GM23338 (cell line): Measurements from ENCODE around the gene NFATC3. TPM values are rescaled to one million over a fixed set of nuclear protein-coding genes. Genes with fewer than 3 reads are reported as not detected.

Experiments
- ATAC-seq: fragments of 200-7000 bp; cut with Tn5 transposase; 3 replicates; pipeline ENCODE4 v1.9.1; 2020
- DNase-seq: peaks from one replicate; pipeline ENCODE4 v3.0.0-alpha.2; 2015; ENCODE audit warnings: low spot score
- H2AFZ ChIP-seq: fragments of 200-600 bp; sonication (generic); 2 replicates; pipeline ENCODE4 v1.8.0; 2016; ENCODE audit warnings: antibody characterized with exemption, mild to moderate bottlenecking, moderate library complexity
- H3F3A ChIP-seq: fragments of 200-600 bp; sonication (generic); replicated peaks from 2 replicates; pipeline ENCODE4 v1.8.0; 2017; ENCODE audit warnings: antibody characterized with exemption, mixed run types, low read depth
- H3K27ac ChIP-seq: fragments of 200-600 bp; sonication (generic); 2 replicates; pipeline ENCODE4 v1.6.1; 2016; ENCODE audit warnings: low read depth
- H3K27me3 ChIP-seq: fragments of 200-600 bp; sonication (generic); 2 replicates; pipeline ENCODE4 v1.8.0; 2016; ENCODE audit warnings: mild to moderate bottlenecking, mixed run types, moderate library complexity; ENCODE audit not compliant: insufficient read depth
- H3K36me3 ChIP-seq: fragments of 200-600 bp; sonication (generic); 2 replicates; pipeline ENCODE4 v1.8.0; 2016; ENCODE audit warnings: mild to moderate bottlenecking; ENCODE audit not compliant: insufficient read depth
- H3K4me1 ChIP-seq: fragments of 200-600 bp; sonication (generic); 2 replicates; pipeline ENCODE4 v1.8.0; 2016; ENCODE audit warnings: mild to moderate bottlenecking, moderate library complexity; ENCODE audit not compliant: insufficient read depth
- H3K4me2 ChIP-seq: fragments of 200-600 bp; sonication (generic); 2 replicates; pipeline ENCODE4 v1.7.1; 2017; ENCODE audit warnings: mixed run types
- H3K4me3 ChIP-seq: fragments of 200-600 bp; sonication (generic); 2 replicates; pipeline ENCODE4 v1.6.1; 2016; ENCODE audit warnings: mixed run types
- H3K79me2 ChIP-seq: fragments of 200-600 bp; sonication (generic); replicated peaks from 2 replicates; pipeline ENCODE4 v1.8.0; 2017; ENCODE audit warnings: mild to moderate bottlenecking; ENCODE audit not compliant: insufficient read depth
- H3K9me2 ChIP-seq: fragments of 200-600 bp; sonication (generic); 2 replicates; pipeline ENCODE4 v1.8.0; 2017; ENCODE audit not compliant: insufficient read depth
- H4K20me1 ChIP-seq: fragments of 200-600 bp; sonication (generic); replicated peaks from 2 replicates; pipeline ENCODE4 v1.8.0; 2017; ENCODE audit warnings: mild to moderate bottlenecking; ENCODE audit not compliant: insufficient read depth
- H3K27ac Mint-ChIP-seq: 2 replicates; pipeline ENCODE4 v1.8.0; 2020; ENCODE audit warnings: inconsistent platforms, mild to moderate bottlenecking, moderate library complexity, mixed read lengths
- H3K27me3 Mint-ChIP-seq: 3 replicates; pipeline ENCODE4 v1.8.0; 2022; ENCODE audit warnings: low read depth, mild to moderate bottlenecking, moderate library complexity, mixed read lengths, inconsistent platforms; ENCODE audit not compliant: insufficient read depth, poor library complexity
- H3K36me3 Mint-ChIP-seq: 3 replicates; pipeline ENCODE4 v1.8.0; 2021; ENCODE audit warnings: low read depth, mild to moderate bottlenecking, inconsistent platforms, moderate library complexity, mixed read lengths
- H3K4me1 Mint-ChIP-seq: 3 replicates; pipeline ENCODE4 v1.8.0; 2020; ENCODE audit warnings: mild to moderate bottlenecking, inconsistent platforms, mixed read lengths
- H3K4me3 Mint-ChIP-seq: 3 replicates; pipeline ENCODE4 v1.8.0; 2021; ENCODE audit warnings: moderate library complexity, mild to moderate bottlenecking, inconsistent platforms, mixed read lengths
- H3K9me3 Mint-ChIP-seq: 3 replicates; pipeline ENCODE4 v1.8.0; 2020; ENCODE audit warnings: moderate library complexity, mild to moderate bottlenecking, inconsistent platforms, mixed read lengths
- CTCF ChIP-seq, 2 experiments: fragments of 200-600 bp in 1 of 2; sonication (generic) in 1 of 2; conservative IDR thresholded peaks; 2 replicates each; pipeline versions ENCODE4 v1.5.1 to v1.6.1; 2016 to 2017; ENCODE audit warnings: antibody characterized with exemption in 2 of 2, low read depth in 2 of 2, mild to moderate bottlenecking in 2 of 2, moderate library complexity in 1 of 2
- EZH2phosphoT487 ChIP-seq: fragments of 200-600 bp; sonication (generic); IDR thresholded peaks from one replicate; pipeline ENCODE4 v1.8.1; 2018; ENCODE audit warnings: antibody characterized with exemption; ENCODE audit not compliant: unreplicated experiment
- JUNB ChIP-seq: IDR thresholded peaks from one replicate; pipeline ENCODE4 v1.6.1; 2016; ENCODE audit warnings: antibody characterized with exemption; ENCODE audit not compliant: unreplicated experiment
- POLR2AphosphoS5 ChIP-seq: IDR thresholded peaks from 2 replicates; pipeline ENCODE4 v1.6.1; 2016; ENCODE audit warnings: antibody characterized with exemption, low read depth
- REST ChIP-seq: IDR thresholded peaks from one replicate; pipeline ENCODE4 v1.6.1; 2018; ENCODE audit warnings: antibody characterized with exemption; ENCODE audit not compliant: unreplicated experiment
- ZNF462 ChIP-seq: fragments of 250-450 bp; sonication (Bioruptor Pico); IDR thresholded peaks from 2 replicates; pipeline ENCODE4 v1.5.0; 2020; ENCODE audit warnings: mild to moderate bottlenecking, moderate library complexity
- polyA plus RNA-seq: library from polyadenylated mRNA; unstranded; fragments of >200 nt; fragmentation: Nextera tagmentation; extraction: Ambion mirVana; gene quantifications from 2 replicates; pipeline ENCODE4 v1.2.1, GENCODE V29; 2016
- total RNA-seq: library from RNA; depleted of rRNA; stranded (reverse); fragments of >200 nt; shearing (Covaris generic); gene quantifications from 2 replicates; pipeline ENCODE4 v1.2.3, GENCODE V29; 2014

The NFATC3 gene
- total and polyA plus RNA-seq, 2 experiments from 2014 or later = 9.2 to 40.9 TPM

GRCh38 chr16:68062910-68063393 is 22.2 kb upstream of the NFATC3 start:
- Histone ChIP-seq H3F3A (peaks cover 3% of the 10 kb centered on the region; the same call in 1 of the 2 replicates), H2AFZ (no peak overlapping the region), H3K4me1 (no peaks in the 10 kb centered on the region), H3K9me2 (no peaks in the 10 kb centered on the region), H3K27ac (no peak overlapping the region), H3K4me2 (no peak overlapping the region), H3K4me3 (no peak overlapping the region), H3K36me3 (no peaks in the 10 kb centered on the region), H4K20me1 (peaks cover 6% of the 10 kb centered on the region; the same call in 1 of the 2 replicates), H3K79me2 (no peaks in the 10 kb centered on the region), H3K27me3 (no peaks in the 10 kb centered on the region)
- H3K9me3 Mint-ChIP-seq = no peaks in the 10 kb centered on the region; the same call in 2 of the 3 replicates
- H3K4me3 Mint-ChIP-seq = no peak overlapping the region
- H3K27ac Mint-ChIP-seq = no peak overlapping the region
- DNase-seq (no peak), ATAC-seq (no peak)
- peaks cover 3% of the 10 kb centered on the region; the same call in 2 of the 3 replicates for H3K4me1 Mint-ChIP-seq
- TF ChIP-seq EZH2phosphoT487 (no peak), POLR2AphosphoS5 (no peak), ZNF462 (CRISPR knock-in tag) (no peak), REST (no peak), JUNB (no peak), CTCF (conservative IDR thresholded peaks at IDR 0.05; ENCODE audit: low read depth in 2 of 2) (no peak)
- peaks cover 8% of the 10 kb centered on the region for H3K27me3 Mint-ChIP-seq
- peaks cover 15% of the 10 kb centered on the region for H3K36me3 Mint-ChIP-seq
